ENCODE measurements around the gene SPSB4.

Gene SPSB4

DNA sequence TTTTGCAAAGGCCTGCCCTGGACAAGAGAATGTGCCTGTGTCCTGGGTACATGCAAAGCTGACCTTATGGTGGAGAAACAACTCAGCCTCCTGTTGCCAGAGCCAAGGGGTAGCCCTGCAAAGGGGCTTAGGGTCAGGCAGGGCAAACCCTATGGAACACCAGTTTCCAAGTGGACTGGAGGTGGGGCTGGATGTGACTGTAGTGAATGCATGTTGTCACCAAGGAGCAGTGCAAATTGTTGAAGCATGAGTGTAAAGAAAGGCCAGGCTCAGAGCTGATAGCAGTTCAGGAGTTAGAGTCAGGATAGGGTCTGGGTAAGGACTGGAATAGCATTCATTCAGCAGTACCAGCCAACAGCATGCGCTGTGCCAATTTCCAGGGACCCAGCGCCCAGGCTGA is 97.6 kb downstream of the SPSB4 start:
- Histone ChIP-seq H3K9me3 (ENCODE audit: insufficient read depth, low read depth, low read length) (no peaks in the 10 kb centered on the region), H3K9ac (ENCODE audit: low read depth, low read length) (no peak overlapping the region), H3K4me1 (ENCODE audit: insufficient read depth, low read length) (0 out of 2 replicates have a peak, but pooled peaks cover 9% of the 10 kb centered on the region), H3K27me3 (ENCODE audit: insufficient read depth, low read length) (no peaks in the 10 kb centered on the region), H3K27ac (ENCODE audit: low read depth, low read length) (no peak overlapping the region), H3K4me3 (ENCODE audit: low read length) (no peak overlapping the region), H3K36me3 (ENCODE audit: insufficient read depth, low read length) (no peaks in the 10 kb centered on the region)
- 94% methylated on average over 2 of the region's 2 CpGs for WGBS

DNA sequence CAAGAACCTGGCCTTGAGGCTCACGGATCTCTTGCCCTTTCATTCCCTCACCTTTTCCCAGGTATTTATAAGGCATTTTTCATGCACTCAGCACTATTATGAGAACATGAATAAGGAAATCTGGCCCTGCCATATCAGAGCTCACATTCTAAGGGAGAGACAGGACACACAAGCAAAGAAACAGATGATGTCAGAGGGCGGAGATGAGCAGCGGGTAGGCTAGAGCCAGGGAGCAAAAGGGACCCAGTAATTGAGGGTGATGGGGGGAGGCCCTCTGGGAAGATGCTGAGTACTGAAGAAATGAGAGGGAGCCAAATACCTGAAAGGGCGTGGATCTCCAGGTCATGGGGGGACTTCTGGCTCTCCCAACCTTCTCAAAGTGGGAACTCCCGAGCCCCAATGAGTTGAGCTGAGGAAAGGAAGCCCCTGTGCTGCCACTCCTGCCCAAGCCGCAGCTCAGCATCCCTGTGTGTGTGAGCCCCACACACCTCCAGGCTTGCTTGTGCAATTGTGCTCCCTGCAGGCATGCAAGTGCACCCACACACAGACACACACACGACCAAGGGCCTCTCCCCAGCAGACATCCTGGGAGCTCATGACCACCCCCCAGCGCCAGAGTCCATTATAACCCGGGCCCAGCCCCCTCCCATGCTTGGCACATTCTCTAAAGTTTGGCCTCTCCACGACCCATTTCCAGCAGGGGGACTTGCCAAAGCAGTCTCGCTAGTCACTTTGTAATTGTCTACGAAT is 99.1 kb downstream of the SPSB4 start:
- 88% methylated on average over 12 of the region's 12 CpGs for WGBS
- H3K4me3 ChIP-seq (ENCODE audit: low read length): no peak overlapping the region

DNA sequence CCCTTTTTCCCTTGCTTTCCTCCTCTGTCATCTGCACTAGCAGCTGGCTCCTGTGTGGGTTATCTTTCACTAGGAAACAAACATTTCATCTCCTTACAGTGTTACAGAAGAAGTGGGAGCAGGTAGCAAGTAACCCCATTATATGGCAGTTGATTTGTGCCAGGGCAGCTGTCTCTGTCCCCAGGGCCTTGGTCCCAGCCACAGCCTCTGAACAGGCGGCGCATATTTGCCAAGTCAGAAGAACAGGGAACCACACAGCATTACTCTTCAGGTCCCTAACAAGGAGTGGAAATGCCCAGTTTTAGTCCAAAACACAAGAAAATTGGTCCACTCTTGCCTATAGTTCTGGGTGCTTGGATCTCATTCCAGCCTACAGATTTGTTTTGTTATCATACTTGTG is 99.8 kb downstream of the SPSB4 start:
- H3K27me3 ChIP-seq (ENCODE audit: insufficient read depth, low read length): no peaks in the 10 kb centered on the region
- 93% methylated on average over 2 of the region's 2 CpGs for WGBS
- H3K36me3 ChIP-seq (ENCODE audit: insufficient read depth, low read length): no peaks in the 10 kb centered on the region
- no peak overlapping the region for H3K27ac ChIP-seq (ENCODE audit: low read depth, low read length)
- no peak overlapping the region for H3K9ac ChIP-seq (ENCODE audit: low read depth, low read length)
- H3K4me3 ChIP-seq (ENCODE audit: low read length): no peak overlapping the region
- 0 out of 2 replicates have a peak, but pooled peaks cover 9% of the 10 kb centered on the region for H3K4me1 ChIP-seq (ENCODE audit: insufficient read depth, low read length)
- no peaks in the 10 kb centered on the region for H3K9me3 ChIP-seq (ENCODE audit: insufficient read depth, low read depth, low read length)

More for the DNA sequence above, 99.1 kb downstream of the SPSB4 start:
- Histone ChIP-seq H3K27ac (ENCODE audit: low read depth, low read length) (no peak overlapping the region), H3K9ac (ENCODE audit: low read depth, low read length) (no peak overlapping the region), H3K27me3 (ENCODE audit: insufficient read depth, low read length) (no peaks in the 10 kb centered on the region), H3K9me3 (ENCODE audit: insufficient read depth, low read depth, low read length) (no peaks in the 10 kb centered on the region), H3K36me3 (ENCODE audit: insufficient read depth, low read length) (no peaks in the 10 kb centered on the region), H3K4me1 (ENCODE audit: insufficient read depth, low read length) (0 out of 2 replicates have a peak, but pooled peaks cover 9% of the 10 kb centered on the region)

DNA sequence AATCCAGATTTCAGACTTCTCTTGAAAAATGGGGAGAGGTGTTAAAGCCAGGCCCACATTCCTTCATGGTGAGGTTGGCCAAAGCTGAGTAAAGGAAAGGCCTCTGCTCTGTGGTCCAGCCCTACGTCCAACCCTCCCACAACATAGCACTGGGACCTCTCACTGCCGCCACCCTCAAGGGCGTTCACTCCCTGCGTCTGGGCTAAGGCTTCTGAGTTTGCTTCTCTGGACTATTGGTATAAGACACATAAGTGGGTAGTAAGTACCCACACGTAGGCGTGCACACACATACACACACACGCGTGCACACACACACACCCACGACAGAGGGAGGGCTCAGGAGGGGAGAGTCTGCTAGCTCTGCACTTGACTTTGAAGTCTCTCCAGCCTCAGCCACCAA is 100.3 kb downstream of the SPSB4 start:
- WGBS: 96% methylated on average over 9 of the region's 9 CpGs
- Histone ChIP-seq H3K9ac (ENCODE audit: low read depth, low read length) (no peak overlapping the region), H3K27me3 (ENCODE audit: insufficient read depth, low read length) (no peaks in the 10 kb centered on the region), H3K9me3 (ENCODE audit: insufficient read depth, low read depth, low read length) (no peaks in the 10 kb centered on the region), H3K4me3 (ENCODE audit: low read length) (no peak overlapping the region), H3K27ac (ENCODE audit: low read depth, low read length) (no peak overlapping the region), H3K4me1 (ENCODE audit: insufficient read depth, low read length) (0 out of 2 replicates have a peak, but pooled peaks cover 9% of the 10 kb centered on the region), H3K36me3 (ENCODE audit: insufficient read depth, low read length) (no peaks in the 10 kb centered on the region)

DNA sequence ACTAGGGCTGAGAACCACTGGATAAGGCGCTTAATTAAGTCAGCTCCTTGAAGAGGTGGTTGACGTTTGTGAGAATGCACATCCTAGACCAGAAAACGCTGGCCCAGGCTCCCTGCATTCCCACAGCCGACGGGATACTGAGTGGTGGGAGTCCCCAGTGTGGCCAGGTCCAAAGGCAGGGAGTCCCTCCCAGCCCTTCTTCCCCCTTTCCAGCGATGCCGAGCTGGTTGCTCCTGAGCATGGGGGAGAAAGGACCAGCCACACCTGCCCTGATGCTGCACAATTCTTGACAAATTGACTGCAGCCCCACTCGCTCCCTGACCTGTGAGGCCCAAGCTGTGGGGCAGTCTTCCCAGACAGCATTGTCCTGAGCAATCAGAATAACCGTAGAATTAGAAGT is 101.0 kb downstream of the SPSB4 start:
- no peak overlapping the region for H3K9ac ChIP-seq (ENCODE audit: low read depth, low read length)
- no peak overlapping the region for H3K4me3 ChIP-seq (ENCODE audit: low read length)
- H3K4me1 ChIP-seq (ENCODE audit: insufficient read depth, low read length): 0 out of 2 replicates have a peak, but pooled peaks cover 9% of the 10 kb centered on the region
- H3K36me3 ChIP-seq (ENCODE audit: insufficient read depth, low read length): no peaks in the 10 kb centered on the region
- no peaks in the 10 kb centered on the region for H3K27me3 ChIP-seq (ENCODE audit: insufficient read depth, low read length)
- no peak overlapping the region for H3K27ac ChIP-seq (ENCODE audit: low read depth, low read length)
- WGBS: 84% methylated on average over 9 of the region's 9 CpGs
- H3K9me3 ChIP-seq (ENCODE audit: insufficient read depth, low read depth, low read length): no peaks in the 10 kb centered on the region

DNA sequence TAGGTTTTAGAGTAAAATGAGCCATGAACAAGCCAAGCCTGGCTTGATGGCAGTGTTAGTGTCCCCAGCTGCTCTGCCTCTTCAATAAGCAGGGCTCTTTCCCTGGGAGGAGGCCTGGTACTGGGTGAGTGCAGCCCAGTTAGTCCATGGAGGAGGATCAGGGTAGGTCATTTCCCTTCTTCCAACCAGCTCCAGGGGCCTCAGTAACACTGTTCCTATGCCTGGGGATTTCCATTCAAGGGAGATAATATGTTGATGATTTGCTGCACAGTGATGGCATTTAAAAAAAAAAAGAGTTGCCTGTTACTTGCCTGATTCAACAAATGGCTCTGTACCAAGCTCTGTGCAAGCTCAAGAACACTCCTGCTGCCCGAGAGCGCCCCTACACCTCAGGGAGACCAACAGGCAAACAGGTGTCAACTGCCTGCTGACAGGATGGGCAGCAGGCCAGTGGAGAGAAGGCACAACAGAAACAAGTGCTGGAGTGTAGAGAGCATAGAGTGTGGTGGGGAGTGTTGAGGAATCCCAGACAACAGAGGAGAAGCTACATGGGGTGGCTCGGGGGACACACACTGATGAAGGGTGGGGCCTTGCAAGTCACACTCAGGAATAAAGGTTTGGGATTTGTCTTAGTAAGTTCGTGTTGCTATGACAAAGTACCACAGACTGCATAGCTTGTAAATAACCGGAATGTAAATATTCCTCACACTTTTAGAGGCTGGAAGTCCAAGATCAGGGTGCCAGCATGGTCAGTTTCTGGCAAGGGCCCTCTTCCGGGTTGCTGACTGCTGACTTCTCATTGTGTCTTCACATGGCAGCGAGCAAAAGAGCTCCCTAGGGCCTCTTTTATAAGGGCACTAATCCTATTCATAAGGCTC is 101.9 kb downstream of the SPSB4 start:
- no peak overlapping the region for H3K27ac ChIP-seq (ENCODE audit: low read depth, low read length)
- H3K36me3 ChIP-seq (ENCODE audit: insufficient read depth, low read length): no peaks in the 10 kb centered on the region
- H3K9me3 ChIP-seq (ENCODE audit: insufficient read depth, low read depth, low read length): no peaks in the 10 kb centered on the region
- H3K4me1 ChIP-seq (ENCODE audit: insufficient read depth, low read length): 0 out of 2 replicates have a peak, but pooled peaks cover under 1% of the 10 kb centered on the region
- 78% methylated on average over 7 of the region's 7 CpGs for WGBS
- H3K4me3 ChIP-seq (ENCODE audit: low read length): no peak overlapping the region
- no peak overlapping the region for H3K9ac ChIP-seq (ENCODE audit: low read depth, low read length)
- no peaks in the 10 kb centered on the region for H3K27me3 ChIP-seq (ENCODE audit: insufficient read depth, low read length)

DNA sequence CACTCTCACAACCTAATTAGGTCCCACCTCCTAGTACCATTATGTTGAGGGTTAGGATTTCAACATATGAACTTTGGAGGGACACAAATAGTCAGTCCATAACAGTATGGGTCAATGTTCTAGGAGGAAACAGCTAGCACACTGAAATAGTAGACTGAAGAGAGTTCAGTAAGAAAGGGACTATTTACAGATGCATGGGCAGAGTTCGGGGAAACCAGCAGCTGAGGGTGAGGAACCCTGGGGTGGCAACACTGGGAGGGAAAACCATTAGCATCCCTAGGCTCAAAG is 102.5 kb downstream of the SPSB4 start:
- no peak overlapping the region for H3K9ac ChIP-seq (ENCODE audit: low read depth, low read length)
- no peak overlapping the region for H3K27ac ChIP-seq (ENCODE audit: low read depth, low read length)
- H3K4me3 ChIP-seq (ENCODE audit: low read length): no peak overlapping the region
- 69% methylated on average over 1 of the region's 1 CpG for WGBS
- H3K4me1 ChIP-seq (ENCODE audit: insufficient read depth, low read length): no peaks in the 10 kb centered on the region
- no peaks in the 10 kb centered on the region for H3K9me3 ChIP-seq (ENCODE audit: insufficient read depth, low read depth, low read length)
- no peaks in the 10 kb centered on the region for H3K36me3 ChIP-seq (ENCODE audit: insufficient read depth, low read length)
- no peaks in the 10 kb centered on the region for H3K27me3 ChIP-seq (ENCODE audit: insufficient read depth, low read length)

DNA sequence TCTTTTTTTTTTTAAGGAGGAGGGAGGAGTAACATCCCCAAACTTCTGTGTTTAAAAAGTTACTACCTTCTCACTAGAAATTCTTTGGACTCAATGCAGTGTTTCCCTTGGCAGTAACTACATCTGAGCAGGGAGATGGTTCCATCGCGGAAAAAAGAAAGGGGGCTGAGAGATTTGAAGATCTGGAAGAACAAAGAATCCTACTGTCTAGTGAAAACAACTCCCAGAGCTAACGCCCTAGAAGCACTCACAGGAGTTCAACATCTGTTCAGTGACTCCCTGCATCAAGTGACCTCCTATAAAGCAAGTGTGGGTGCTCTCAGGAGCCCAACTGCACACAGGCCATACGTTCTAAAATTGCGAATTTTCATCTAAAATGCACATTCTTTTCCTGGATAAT is 113.7 kb downstream of the SPSB4 start:
- Histone ChIP-seq H3K27ac (ENCODE audit: low read depth, low read length) (no peak overlapping the region), H3K36me3 (ENCODE audit: insufficient read depth, low read length) (no peaks in the 10 kb centered on the region), H3K9ac (ENCODE audit: low read depth, low read length) (no peak overlapping the region), H3K4me3 (ENCODE audit: low read length) (no peak overlapping the region), H3K9me3 (ENCODE audit: insufficient read depth, low read depth, low read length) (no peaks in the 10 kb centered on the region), H3K4me1 (ENCODE audit: insufficient read depth, low read length) (no peaks in the 10 kb centered on the region), H3K27me3 (ENCODE audit: insufficient read depth, low read length) (no peaks in the 10 kb centered on the region)
- 93% methylated on average over 5 of the region's 5 CpGs for WGBS

DNA sequence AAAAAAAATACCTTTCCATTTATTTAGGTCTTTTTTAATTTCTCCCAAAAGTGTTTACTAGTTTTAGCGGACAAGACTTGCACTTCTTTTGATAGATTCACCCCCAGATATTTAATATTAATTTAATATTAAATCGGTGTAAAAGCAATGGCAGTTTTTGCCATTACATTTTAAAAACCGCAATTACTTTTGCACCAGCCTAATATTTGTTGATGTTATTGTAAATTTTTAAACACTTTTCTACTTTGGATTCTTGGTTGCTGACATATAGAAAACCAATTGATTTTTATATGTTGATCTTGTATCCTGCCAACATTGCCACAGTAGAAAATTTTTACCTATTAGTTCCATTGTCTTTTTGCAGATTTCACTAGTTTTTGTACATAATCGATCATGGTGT is 116.5 kb downstream of the SPSB4 start:
- no peak overlapping the region for H3K9ac ChIP-seq (ENCODE audit: low read depth, low read length)
- WGBS: 94% methylated on average over 1 of the region's 4 CpGs
- H3K36me3 ChIP-seq (ENCODE audit: insufficient read depth, low read length): no peaks in the 10 kb centered on the region

DNA sequence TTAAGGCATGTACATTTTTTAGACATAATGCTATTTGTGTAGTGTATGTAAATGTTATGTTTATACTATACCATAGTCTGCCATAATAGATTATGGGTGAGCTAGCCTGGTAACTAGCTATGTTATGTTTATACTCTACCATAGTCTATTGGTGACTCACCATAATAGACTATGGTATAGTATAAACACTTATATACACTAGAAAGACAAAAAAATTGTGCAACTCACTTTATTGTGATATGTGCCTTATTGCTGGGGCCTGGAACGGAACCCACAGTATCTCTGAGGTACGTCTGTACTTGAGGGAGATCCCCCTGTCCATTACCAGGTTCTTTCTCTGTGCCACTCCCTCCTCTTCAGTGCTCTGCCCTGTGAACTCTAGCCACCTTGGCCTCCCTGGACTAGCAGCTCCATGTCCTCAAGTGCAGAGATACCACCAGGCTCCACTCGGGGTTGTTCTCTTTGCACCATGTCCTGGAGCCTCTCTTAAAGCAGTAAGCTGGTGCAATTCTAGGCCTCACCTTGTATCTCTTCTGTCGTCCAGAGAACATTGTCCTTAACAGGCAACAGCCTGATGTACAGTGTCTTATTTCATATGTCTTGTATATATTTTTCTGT is 119.6 kb downstream of the SPSB4 start:
- WGBS: 95% methylated on average over 4 of the region's 4 CpGs
- H3K36me3 ChIP-seq (ENCODE audit: insufficient read depth, low read length): no peaks in the 10 kb centered on the region
- H3K9ac ChIP-seq (ENCODE audit: low read depth, low read length): no peak overlapping the region
- no peak overlapping the region for H3K27ac ChIP-seq (ENCODE audit: low read depth, low read length)
- no peaks in the 10 kb centered on the region for H3K27me3 ChIP-seq (ENCODE audit: insufficient read depth, low read length)
- no peaks in the 10 kb centered on the region for H3K4me1 ChIP-seq (ENCODE audit: insufficient read depth, low read length)
- no peaks in the 10 kb centered on the region for H3K9me3 ChIP-seq (ENCODE audit: insufficient read depth, low read depth, low read length)
- no peak overlapping the region for H3K4me3 ChIP-seq (ENCODE audit: low read length)

More for the DNA sequence above, 116.5 kb downstream of the SPSB4 start:
- H3K27me3 ChIP-seq (ENCODE audit: insufficient read depth, low read length): no peaks in the 10 kb centered on the region
- no peak overlapping the region for H3K4me3 ChIP-seq (ENCODE audit: low read length)
- H3K4me1 ChIP-seq (ENCODE audit: insufficient read depth, low read length): no peaks in the 10 kb centered on the region
- no peak overlapping the region for H3K27ac ChIP-seq (ENCODE audit: low read depth, low read length)
- no peaks in the 10 kb centered on the region for H3K9me3 ChIP-seq (ENCODE audit: insufficient read depth, low read depth, low read length)

DNA sequence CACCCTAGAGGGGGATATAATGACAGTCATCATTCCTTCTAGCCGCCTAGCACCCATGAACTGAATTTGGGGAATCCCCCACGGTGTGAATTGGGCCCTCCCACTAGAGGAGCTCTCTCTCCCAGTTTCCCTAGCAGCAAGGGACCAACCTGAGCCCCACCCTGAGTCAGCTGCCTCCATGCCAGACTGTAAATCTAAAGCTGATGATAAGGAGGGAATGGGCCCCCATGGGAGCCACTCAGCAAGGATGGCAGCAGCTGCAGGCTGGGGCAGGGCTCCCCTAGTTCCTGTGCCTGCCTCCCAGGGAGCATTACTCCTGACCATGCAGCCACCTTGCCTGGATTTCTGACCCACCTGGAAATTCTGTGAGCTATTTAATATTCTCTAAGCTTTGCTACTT is 123.5 kb downstream of the SPSB4 start:
- H3K4me1 ChIP-seq (ENCODE audit: insufficient read depth, low read length): no peaks in the 10 kb centered on the region
- H3K9me3 ChIP-seq (ENCODE audit: insufficient read depth, low read depth, low read length): no peaks in the 10 kb centered on the region
- 84% methylated on average over 2 of the region's 2 CpGs for WGBS

More for the DNA sequence above, 123.5 kb downstream of the SPSB4 start:
- no peak overlapping the region for H3K9ac ChIP-seq (ENCODE audit: low read depth, low read length)
- no peak overlapping the region for H3K4me3 ChIP-seq (ENCODE audit: low read length)
- no peak overlapping the region for H3K27ac ChIP-seq (ENCODE audit: low read depth, low read length)
- H3K36me3 ChIP-seq (ENCODE audit: insufficient read depth, low read length): no peaks in the 10 kb centered on the region
- no peaks in the 10 kb centered on the region for H3K27me3 ChIP-seq (ENCODE audit: insufficient read depth, low read length)

Data from HUES64 (cell line).